HG03196 (cell line): ENCODE measurements around the gene HSP90AA1.
"Not testable (repeated sequence)": the region's sequence is repeated elsewhere in the genome, so short reads cannot be mapped to it uniquely, and the experiment has no call there.

Source experiments
- ATAC-seq: cut with Tn5 transposase; IDR thresholded peaks from one replicate; pipeline ENCODE4 v1.9.1; 2021; ENCODE audit not compliant: unreplicated experiment

The HSP90AA1 gene

DNA sequence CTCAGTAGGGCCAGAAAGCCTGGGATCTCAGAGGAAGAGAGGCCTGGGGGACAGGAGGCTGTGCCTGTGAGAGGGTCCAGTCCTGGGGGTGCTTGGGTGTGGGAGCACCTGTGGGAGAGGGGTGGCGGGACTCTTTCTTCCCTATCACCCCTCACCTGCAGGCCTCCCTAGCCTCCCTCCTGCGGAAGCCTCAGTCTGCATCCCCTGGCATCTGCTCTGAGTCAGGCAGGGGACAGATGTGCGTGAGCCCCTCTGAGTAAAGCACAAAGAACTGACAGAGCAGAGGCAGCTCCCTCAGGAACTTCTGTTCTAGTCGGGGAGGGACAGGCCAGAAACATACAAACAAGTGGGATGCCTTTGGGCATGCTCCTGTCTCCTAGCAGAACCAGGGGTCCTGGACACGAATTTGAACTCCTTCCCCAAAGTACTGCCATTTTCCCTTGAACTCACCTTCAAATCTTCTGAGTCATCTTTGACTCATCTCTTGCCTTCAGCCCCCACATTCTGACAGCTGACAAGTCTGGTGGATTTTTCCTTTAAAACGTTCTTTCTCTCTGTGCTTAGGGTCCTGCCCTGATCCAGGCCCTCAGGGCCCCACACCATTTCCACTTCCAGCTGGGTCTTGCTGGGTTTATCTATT lies 8.5 kb upstream of the HSP90AA1 start:
- ATAC-seq, result no peak

DNA sequence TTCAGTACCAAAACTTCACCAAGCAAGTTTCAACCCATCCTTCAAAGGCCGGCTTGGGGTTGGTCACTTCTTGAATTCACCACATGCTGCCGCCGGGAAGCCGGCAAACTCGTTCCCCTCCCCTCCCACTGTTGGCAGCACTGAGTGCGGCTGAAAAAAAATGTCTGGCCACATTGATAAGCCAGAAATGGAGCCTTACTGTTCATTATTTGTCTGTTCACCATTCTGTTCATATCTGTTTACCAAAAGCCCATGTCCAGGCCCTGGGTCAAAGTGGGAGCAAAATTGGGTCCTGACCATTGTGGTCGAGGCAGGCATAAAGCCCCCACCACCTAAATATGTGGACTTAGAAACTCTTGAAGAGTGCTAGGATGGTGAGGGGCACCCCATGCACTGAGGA lies 7.3 kb upstream of the HSP90AA1 start:
- ATAC-seq, result no peak

DNA sequence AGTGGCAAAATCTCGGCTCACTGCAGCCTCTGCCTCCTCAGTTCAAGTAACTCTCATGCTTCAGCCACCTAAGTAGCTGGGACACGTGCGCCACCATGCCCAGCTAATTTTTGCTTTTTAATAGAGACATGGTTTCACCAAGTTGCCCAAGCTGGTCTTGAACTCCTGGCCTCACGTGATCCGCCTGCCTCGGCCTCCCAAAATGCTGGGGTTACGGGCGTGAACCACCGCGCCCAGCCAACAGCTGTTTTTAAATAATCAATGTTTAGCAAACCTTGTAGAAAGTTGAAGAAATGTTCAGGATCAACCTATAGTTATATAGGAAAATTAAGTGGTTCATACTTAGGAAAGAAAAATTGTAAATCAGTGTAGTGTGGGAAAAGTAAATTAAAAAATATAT lies 6.0 kb upstream of the HSP90AA1 start:
- ATAC-seq, result no peak

DNA sequence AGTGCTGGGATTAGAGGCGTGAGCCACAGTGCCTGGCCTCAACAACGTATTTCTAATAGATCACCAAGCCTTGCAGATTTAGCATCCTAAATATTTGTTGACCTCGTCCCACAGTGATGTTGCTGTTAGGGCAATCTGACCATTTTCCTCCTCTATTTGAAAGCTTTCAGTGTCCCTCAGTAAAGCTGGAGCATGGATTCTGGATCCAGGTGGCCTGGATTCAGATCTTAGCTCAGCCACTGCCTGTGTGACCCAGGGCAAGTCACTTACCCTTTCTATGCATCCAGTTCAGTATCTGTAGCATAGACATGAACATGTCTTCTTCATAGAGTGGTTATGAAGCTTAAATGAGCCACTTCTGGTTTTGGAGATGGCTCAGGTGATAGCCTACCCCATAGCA lies 3.9 kb upstream of the HSP90AA1 start:
- no peak for ATAC-seq

DNA sequence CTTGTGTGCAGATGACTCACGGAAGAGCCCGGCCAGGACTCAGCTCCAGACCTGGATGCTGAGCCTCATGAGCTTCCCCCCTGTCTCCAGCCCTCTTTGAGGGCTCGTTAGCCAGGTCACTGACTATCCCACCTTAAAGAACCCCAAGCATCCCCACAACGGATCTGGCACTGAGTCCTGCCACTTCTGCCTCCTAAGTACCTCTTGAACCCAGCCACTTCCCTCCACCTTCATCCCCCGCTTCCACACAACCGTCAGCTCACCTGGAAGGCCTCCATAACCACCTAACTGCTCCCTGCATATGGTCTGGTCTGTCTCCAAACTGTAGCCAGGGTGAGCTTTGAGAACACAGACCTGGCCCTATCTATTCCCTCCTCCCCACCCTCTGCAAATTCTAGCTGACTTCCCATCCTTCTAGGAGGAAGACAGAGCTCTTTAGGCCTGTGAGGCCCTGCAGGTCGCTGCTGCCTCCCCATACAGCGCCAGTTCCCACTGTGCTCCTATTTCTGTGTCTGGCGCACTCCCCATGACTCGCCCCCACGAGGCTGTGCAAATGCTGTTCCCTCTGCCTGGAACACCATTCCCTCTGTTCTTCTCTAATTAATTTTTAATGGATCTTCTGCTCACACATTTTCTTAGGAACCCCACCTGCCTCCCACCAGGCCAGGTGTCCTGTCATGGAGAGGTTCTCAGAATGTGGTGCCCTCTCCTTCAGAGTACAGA lies 2.9 kb upstream of the HSP90AA1 start:
- ATAC-seq, result no peak

GRCh38 chr14:102088012-102088792 lies 1.4 kb upstream of the HSP90AA1 start:
- no peak for ATAC-seq

GRCh38 chr14:102087762-102088011 lies 843 bp upstream of the HSP90AA1 start:
- ATAC-seq, result no peak

DNA sequence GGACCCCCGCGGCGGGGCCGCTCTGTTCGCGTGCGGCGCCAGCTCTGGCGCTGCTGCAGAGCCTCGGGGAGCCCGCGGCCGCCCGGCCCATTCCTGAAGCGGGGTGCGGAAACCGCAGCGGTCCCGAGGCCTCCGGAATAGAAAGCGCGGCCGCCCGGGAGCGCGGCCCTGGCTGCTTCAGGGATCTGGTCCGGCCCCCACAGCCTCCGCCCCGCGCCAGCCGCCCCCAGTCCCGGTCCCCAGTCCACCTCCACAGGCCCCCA lies 204 bp downstream of the HSP90AA1 start:
- no peak for ATAC-seq

DNA sequence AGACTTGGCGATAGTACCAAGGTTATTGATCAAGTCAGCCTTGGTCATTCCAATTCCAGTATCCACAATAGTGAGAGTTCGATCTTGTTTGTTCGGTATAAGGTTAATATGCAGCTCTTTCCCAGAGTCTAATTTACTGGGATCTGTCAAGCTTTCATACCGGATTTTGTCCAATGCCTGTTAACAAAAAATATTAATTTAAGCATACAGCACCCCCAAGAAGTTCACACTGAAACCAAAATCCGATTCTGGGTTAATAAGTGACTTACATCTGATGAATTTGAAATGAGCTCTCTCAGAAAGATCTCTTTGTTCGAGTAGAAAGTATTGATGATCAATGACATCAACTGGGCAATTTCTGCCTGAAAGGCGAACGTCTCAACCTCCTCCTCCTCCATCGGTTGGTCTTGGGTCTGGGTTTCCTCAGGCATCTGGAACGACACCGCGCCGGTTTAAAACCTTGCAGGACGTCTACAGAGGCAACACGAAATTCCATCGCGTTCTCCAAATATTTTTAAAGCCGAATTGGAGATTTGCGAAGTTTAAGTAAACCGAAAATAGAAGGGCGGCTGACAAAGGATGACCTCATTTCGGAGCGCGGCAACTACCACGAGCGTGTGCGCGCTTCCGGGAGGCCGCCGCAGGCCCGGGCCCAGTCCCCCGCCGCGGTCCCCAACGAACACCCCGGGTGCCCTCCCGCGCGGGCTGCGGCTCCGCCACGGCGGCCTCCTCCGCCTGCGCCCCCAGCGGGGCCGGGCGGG lies 716 bp downstream of the HSP90AA1 start:
- peak; percentile 37 for ATAC-seq

DNA sequence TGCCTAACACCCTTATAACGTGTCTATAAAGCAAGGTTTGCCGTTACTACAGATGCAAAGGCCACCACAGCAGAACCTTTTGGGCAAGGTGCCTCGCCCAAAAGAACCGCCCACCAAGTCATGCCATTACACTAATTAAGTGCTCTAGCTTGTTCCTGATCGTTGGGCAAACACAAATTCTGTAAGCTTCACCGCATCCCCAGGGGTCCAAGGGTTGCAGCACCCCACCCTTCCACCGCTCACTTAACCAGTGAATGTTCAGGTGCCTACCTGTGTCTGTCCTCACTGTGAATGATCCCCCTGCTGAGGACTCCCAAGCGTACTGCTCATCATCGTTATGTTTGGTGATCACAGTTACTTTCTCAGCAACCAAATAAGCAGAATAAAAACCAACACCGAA lies 1.4 kb downstream of the HSP90AA1 start:
- no peak for ATAC-seq

- no peak for ATAC-seq
Measured at GRCh38 chr14:102084931-102085330, 1.9 kb downstream of the HSP90AA1 start.

DNA sequence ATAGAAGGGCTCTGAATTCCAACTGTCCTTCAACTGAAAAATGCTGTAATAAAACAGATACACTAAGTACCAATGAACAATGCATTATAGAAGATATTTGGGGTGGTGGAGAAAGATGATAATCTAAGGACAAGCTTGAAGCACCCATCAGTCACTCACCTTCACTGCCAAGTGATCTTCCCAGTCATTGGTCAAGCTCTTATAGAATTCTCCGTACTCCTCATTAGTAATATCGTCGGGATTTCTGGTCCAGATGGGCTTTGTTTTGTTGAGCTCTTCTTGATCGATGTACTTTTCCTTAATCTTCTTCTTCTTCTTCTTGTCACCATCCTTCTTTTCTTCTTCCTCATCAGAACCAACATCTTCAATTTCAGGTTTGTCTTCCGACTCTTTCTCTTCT lies 2.3 kb downstream of the HSP90AA1 start:
- ATAC-seq, result not testable (repeated sequence)

DNA sequence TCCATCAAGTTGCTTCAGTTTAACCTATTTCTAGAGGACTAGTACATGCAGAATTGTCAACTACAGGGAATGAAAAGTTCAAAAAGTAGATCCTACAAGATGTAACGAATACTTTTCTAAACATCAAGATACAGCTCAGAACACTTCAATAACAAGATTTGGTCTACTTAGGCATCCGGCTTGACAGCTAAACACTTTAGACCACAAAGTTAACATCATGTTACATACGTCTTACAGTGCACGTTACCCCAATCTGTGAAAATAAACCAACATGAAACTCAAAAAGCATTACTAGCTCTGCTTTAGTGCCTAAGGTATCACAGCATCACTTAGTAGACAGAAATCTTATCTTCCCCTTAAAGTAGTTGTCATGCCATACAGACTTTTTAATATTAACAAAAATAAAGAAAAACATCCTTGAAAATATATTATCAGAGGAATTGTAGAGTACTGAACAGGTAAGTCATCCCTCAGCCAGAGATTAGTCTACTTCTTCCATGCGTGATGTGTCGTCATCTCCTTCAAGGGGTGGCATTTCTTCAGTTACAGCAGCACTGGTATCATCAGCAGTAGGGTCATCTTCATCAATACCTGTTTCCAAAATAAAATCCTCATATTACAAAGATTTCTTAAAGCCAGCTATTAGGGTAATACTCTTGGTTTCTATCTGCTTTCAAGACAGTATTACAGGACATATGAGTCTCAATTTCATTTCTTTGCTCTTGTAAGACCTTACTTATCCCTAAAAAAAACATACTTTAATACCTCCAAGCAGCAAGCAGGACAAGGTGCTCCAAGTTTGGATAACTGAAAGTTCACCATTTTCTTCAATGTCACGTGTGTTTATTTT lies 5.4 kb downstream of the HSP90AA1 start:
- ATAC-seq, result no peak

- no peak for ATAC-seq
Measured at GRCh38 chr14:102080183-102081080, 6.4 kb downstream of the HSP90AA1 start.

DNA sequence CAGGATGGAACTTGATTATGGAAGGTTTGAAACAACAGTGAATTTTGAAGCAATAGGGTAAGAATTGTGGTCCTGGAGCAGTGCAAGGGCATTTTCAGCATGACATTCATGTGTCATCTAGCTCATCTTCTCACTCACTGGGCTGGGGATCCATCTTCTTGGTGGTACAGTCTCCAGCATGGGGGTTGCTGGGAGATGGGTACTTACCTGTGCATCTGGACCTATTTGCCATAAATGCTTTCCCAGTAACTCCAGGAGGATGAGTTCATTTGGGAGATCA lies 7.2 kb downstream of the HSP90AA1 start:
- no peak for ATAC-seq

GRCh38 chr14:102078831-102079699 lies 7.8 kb downstream of the HSP90AA1 start:
- ATAC-seq, result no peak

DNA sequence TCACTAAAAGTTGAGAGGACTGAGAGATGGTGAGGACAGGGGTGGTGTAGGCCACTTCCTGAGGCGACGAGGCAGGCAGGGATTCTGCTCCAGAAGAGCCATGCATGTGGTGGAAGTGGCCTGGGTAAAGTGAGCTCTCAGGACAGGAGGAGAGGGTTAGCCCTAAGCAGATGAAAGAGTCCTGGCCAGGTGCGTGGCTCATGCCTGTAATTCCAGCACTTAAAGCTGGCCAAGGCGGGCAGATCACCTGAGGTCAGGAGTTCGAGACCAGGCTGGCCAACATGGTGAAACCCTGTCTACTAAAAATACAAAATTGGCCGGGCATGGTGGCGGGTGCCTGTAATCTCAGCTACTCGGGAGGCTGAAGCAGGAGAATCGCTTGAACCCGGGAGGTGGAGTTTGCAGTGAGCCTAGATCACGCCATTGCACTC lies 8.5 kb downstream of the HSP90AA1 start:
- ATAC-seq, result not testable (repeated sequence)

DNA sequence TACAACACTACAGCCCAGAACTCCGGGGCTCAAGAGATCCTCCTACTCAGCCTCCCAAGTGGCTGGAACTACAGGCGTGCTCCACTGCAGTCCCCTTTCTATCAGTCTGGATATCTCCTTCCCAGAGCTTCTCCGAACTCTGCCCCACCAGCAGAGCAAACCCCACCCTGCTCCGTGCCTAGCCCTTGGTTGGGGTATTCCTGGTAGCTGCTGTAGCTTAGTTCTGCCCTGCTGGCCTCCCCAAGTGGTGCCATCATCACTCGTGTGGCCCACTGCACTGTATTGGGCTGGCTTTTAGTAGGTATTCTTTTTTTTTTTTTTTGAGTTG lies 9.5 kb downstream of the HSP90AA1 start:
- ATAC-seq, result no peak

DNA sequence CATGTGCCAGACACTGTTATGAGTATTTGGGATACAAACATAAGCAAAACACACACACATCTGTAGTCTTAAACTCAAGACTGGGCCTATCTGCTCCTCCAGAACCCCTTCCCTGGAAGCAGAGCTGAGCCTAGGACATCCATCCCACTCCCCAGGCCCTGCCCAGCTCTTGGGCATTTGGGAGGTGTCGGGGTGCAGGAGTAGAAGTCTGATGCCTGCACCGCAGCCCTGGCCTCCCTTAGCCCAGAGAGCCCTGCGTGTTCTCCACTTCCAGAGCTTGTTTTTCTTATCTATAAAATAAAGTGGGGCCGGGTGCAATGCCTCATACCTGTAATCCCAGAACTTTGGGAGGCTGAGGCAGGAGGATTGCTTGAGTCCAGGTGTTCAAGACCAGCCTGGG lies 11.7 kb downstream of the HSP90AA1 start:
- ATAC-seq, result no peak
